ENCODE results near the gene EEF1AKMT1.
A peak's percentile ranks its signal among the peaks of the same experiment; 100 is the strongest.

EEF1AKMT1 gene

DNA sequence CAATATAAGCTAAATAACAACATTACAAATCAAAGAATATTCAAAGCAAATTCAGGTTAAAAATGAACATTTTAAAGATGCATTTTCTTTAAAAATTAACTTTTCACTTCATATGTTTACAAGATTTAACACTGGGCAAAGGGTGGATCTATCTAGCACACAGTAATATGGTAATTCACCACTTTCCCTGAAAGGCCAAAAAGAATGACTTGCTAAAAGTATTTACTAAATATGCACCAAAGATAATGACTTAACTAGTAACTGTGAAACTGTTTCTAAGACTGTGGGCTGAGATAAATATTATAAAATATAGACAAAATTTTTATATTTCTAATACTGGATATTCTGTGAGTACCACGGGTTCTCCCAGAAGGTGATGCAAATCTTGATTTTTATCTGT is 4.5 kb upstream of the EEF1AKMT1 start:
- DNase-seq (ENCODE audit: low spot score) = no peak
- H3K4me3 ChIP-seq = no peak overlapping the region
- no peak overlapping the region for H3K27ac ChIP-seq
- TF ChIP-seq, protein P1, sequence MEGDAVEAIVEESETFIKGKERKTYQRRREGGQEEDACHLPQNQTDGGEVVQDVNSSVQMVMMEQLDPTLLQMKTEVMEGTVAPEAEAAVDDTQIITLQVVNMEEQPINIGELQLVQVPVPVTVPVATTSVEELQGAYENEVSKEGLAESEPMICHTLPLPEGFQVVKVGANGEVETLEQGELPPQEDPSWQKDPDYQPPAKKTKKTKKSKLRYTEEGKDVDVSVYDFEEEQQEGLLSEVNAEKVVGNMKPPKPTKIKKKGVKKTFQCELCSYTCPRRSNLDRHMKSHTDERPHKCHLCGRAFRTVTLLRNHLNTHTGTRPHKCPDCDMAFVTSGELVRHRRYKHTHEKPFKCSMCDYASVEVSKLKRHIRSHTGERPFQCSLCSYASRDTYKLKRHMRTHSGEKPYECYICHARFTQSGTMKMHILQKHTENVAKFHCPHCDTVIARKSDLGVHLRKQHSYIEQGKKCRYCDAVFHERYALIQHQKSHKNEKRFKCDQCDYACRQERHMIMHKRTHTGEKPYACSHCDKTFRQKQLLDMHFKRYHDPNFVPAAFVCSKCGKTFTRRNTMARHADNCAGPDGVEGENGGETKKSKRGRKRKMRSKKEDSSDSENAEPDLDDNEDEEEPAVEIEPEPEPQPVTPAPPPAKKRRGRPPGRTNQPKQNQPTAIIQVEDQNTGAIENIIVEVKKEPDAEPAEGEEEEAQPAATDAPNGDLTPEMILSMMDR (IDR thresholded peaks at IDR 0.05) = no peak

DNA sequence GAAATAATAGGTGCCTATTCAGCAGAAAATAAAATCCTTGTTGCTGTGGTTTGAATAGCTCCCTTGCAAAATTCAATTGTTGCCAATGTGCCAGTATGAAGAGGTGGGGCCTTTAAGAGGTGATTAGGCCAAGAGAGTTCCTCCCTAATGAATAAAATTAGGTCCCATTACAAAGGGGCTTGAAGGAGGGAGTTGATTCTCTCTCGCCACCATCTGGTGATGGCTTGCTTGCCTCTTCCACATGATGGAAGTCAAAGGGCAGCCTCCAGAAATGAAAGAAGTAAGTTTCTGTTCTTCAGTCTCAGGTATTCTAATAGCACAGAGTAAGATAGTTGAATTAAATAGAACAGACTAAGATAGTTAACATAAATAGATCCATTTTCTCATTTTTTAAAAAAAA is 3.0 kb upstream of the EEF1AKMT1 start:
- TF ChIP-seq, protein P1 (IDR thresholded peaks at IDR 0.05) = no peak
- Histone ChIP-seq H3K27ac (no peak overlapping the region), H3K4me3 (no peak overlapping the region)
- no peak for DNase-seq (ENCODE audit: low spot score)

DNA sequence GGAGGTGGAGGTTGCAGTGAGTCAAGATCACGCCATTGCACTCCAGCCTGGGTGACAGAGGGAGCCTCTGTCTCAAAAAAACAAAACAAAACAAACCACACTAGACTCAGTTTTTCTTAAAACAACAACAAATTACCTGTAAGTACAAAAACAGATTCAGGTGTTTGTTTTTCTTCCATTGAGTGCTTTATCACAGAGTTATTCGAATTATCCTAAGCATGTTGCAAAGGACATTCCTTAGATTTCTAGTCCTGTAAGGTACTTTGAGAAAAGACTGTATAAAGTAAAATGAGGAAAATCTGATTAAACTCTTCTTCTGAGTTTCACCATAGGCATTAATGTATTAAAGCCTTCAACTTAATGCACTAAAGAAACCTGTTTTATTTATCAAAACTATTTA is 2.2 kb upstream of the EEF1AKMT1 start:
- TF ChIP-seq, protein P1 (IDR thresholded peaks at IDR 0.05) = no peak

GRCh38 chr13:20774746-20775145 is 985 bp upstream of the EEF1AKMT1 start:
- DNase-seq (ENCODE audit: low spot score) = no peak
- TF ChIP-seq, protein P1 (IDR thresholded peaks at IDR 0.05) = no peak
- Histone ChIP-seq H3K4me3 (no peak overlapping the region), H3K27ac (no peak overlapping the region)

More for the DNA sequence above, 2.2 kb upstream of the EEF1AKMT1 start:
- Histone ChIP-seq H3K27ac (no peak overlapping the region), H3K4me3 (no peak overlapping the region)
- DNase-seq (ENCODE audit: low spot score) = no peak

DNA sequence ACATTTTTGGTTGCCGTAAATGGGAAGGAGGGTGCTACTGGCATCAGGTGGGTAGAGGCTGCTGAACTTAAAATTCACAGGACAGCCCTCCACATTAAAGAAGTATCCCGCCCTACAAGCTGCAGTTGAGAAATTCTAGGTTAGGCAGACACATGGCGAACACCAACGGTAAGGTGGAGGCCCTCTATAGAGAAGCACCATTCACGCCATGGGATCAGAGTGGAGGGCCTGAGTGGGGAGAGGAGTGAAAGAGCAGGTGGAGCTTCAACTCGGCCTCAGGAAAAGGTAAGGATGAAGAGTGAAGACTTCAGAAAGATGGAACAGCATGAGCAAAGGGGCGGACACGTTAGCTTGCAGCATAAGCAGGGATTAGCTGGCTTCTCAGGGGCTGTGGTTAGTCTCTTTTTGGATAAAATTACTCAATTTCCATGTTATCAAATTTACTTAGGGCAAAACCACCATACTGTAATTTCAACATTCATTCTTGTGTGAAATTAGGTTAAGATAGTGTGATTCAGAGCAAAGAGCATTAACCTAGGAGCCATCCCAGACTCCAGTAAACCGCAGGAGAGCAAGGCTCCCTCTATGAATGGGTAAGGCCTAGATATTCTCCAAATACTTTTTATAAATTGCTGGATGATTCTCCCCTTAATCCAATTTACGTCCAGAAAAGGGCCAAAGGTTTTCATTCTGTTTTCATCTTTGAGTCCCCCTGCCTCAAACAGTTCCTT is 1.2 kb downstream of the EEF1AKMT1 start:
- DNase-seq (ENCODE audit: low spot score) = no peak
- H3K4me3 ChIP-seq = peak overlapping the region; percentile 84
- H3K27ac ChIP-seq = peak overlapping the region; percentile 84 to 93
- TF ChIP-seq, protein P1 (IDR thresholded peaks at IDR 0.05) = no peak

DNA sequence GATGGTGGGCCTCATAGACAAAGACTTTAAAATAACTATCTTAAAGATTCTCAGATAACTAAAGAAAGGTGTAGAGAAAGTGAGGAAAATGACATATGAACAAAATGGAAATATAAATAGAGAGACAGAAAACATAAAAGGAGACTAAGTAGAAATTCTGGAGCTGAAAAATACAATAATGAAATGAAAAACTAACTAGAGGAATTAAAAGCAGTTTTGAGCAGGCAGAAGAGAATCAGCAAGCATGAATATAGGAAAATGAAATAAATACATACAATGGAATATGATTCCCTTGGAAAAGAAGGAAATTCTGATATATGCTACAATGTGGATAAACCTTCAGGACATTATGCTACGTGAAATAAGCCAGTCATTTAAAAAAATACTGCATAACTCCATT is 3.9 kb downstream of the EEF1AKMT1 start:
- no peak for DNase-seq (ENCODE audit: low spot score)
- TF ChIP-seq, protein P1 (IDR thresholded peaks at IDR 0.05) = no peak
- Histone ChIP-seq H3K27ac (no peak overlapping the region), H3K4me3 (no peak overlapping the region)

GRCh38 chr13:20769091-20769490 is 4.7 kb downstream of the EEF1AKMT1 start:
- TF ChIP-seq, protein P1 (IDR thresholded peaks at IDR 0.05) = no peak
- no peak for DNase-seq (ENCODE audit: low spot score)
- H3K4me3 ChIP-seq = no peak overlapping the region
- no peak overlapping the region for H3K27ac ChIP-seq

All from coronary artery (tissue), 2 donors.